HepG2 (cell line): ENCODE data around the gene KLHL13.

Experiments used
- ARNT ChIP-seq: fragments of 450-650 bp; IDR thresholded peaks from 2 replicates; pipeline ENCODE4 v1.6.1; 2017
- CHD2 ChIP-seq: IDR thresholded peaks from 2 replicates; pipeline ENCODE4 v1.6.1; 2011; ENCODE audit warnings: low read depth, low read length, improper control_type of control experiment
- PLRG1 ChIP-seq: fragments of 450-650 bp; conservative IDR thresholded peaks from 2 replicates; pipeline ENCODE4 v1.6.1; 2016
- POLR2AphosphoS5 ChIP-seq: IDR thresholded peaks from 2 replicates; pipeline ENCODE4 v1.6.1; 2012; ENCODE audit warnings: low read depth, low read length
- SUZ12 ChIP-seq: fragments of 150-350 bp; IDR thresholded peaks from 2 replicates; pipeline ENCODE4 v1.6.1; 2014; ENCODE audit warnings: low read depth, low read length
- WIZ ChIP-seq: sonication (generic); formaldehyde crosslinking; IDR thresholded peaks from 2 replicates; pipeline ENCODE4 v1.5.1; 2020; ENCODE audit warnings: mild to moderate bottlenecking, missing genetic modification reagents
- ZBTB20 ChIP-seq: sonication (generic); formaldehyde crosslinking; IDR thresholded peaks from 2 replicates; pipeline ENCODE4 v1.8.1; 2023; ENCODE audit warnings: missing genetic modification reagents, low read depth, mild to moderate bottlenecking, borderline replicate concordance
- ZSCAN9 ChIP-seq: IDR thresholded peaks from 2 replicates; pipeline ENCODE4 v1.6.1; 2016; ENCODE audit warnings: borderline replicate concordance
- TF ChIP-seq, protein P1 (sequence below): sonication (generic); formaldehyde crosslinking; IDR thresholded peaks from 2 replicates; pipeline ENCODE4 v1.5.0; 2020; ENCODE audit warnings: mild to moderate bottlenecking, missing genetic modification reagents, moderate library complexity
- TF ChIP-seq, protein P2 (sequence below): sonication (generic); formaldehyde crosslinking; IDR thresholded peaks from 2 replicates; pipeline ENCODE4 v1.5.0; 2020; ENCODE audit warnings: mild to moderate bottlenecking, missing genetic modification reagents, borderline replicate concordance

DNA sequence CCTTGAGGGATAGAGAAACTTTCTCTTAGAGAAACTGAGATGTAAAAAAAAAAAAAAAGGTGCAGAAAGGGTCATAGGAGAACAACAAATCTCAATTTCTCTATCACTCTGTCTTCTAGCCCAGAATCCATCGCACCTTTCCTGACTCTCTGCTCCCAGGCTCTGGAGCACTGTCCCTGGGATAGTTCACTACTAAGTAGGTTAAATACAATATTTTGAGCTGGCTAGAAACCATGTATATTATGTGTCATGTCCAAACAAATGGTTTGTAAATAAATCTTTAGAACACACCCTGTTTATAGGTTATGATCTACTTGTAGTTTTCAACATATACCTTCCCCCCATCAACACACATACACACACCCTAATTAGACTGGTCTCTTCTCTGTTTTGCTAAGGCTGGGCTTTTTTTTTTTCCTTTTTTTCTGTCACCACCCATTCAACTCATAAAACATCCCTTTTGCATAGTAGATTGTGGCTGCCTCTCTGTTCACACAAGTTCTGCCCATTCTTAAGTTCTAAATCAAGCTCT lies 124.4 kb downstream of the KLHL13 start:
- TF ChIP-seq ZSCAN9 (CRISPR knock-in tag), result no peak
- TF ChIP-seq PLRG1, result no peak
- no peak for TF ChIP-seq ZBTB20 (CRISPR knock-in tag)
- TF ChIP-seq WIZ, result no peak
- no peak for TF ChIP-seq ARNT
- TF ChIP-seq CHD2, result no peak
- no peak for TF ChIP-seq POLR2AphosphoS5
- no peak for TF ChIP-seq SUZ12
- TF ChIP-seq, protein P1, sequence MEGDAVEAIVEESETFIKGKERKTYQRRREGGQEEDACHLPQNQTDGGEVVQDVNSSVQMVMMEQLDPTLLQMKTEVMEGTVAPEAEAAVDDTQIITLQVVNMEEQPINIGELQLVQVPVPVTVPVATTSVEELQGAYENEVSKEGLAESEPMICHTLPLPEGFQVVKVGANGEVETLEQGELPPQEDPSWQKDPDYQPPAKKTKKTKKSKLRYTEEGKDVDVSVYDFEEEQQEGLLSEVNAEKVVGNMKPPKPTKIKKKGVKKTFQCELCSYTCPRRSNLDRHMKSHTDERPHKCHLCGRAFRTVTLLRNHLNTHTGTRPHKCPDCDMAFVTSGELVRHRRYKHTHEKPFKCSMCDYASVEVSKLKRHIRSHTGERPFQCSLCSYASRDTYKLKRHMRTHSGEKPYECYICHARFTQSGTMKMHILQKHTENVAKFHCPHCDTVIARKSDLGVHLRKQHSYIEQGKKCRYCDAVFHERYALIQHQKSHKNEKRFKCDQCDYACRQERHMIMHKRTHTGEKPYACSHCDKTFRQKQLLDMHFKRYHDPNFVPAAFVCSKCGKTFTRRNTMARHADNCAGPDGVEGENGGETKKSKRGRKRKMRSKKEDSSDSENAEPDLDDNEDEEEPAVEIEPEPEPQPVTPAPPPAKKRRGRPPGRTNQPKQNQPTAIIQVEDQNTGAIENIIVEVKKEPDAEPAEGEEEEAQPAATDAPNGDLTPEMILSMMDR (CRISPR knock-in tag), result no peak
- TF ChIP-seq, protein P2, sequence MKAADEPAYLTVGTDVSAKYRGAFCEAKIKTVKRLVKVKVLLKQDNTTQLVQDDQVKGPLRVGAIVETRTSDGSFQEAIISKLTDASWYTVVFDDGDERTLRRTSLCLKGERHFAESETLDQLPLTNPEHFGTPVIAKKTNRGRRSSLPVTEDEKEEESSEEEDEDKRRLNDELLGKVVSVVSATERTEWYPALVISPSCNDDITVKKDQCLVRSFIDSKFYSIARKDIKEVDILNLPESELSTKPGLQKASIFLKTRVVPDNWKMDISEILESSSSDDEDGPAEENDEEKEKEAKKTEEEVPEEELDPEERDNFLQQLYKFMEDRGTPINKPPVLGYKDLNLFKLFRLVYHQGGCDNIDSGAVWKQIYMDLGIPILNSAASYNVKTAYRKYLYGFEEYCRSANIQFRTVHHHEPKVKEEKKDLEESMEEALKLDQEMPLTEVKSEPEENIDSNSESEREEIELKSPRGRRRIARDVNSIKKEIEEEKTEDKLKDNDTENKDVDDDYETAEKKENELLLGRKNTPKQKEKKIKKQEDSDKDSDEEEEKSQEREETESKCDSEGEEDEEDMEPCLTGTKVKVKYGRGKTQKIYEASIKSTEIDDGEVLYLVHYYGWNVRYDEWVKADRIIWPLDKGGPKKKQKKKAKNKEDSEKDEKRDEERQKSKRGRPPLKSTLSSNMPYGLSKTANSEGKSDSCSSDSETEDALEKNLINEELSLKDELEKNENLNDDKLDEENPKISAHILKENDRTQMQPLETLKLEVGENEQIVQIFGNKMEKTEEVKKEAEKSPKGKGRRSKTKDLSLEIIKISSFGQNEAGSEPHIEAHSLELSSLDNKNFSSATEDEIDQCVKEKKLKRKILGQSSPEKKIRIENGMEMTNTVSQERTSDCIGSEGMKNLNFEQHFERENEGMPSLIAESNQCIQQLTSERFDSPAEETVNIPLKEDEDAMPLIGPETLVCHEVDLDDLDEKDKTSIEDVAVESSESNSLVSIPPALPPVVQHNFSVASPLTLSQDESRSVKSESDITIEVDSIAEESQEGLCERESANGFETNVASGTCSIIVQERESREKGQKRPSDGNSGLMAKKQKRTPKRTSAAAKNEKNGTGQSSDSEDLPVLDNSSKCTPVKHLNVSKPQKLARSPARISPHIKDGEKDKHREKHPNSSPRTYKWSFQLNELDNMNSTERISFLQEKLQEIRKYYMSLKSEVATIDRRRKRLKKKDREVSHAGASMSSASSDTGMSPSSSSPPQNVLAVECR (CRISPR knock-in tag), result no peak
